GM12872 (cell line): ENCODE results near the gene FBXL7.

Experiments
- TF ChIP-seq, protein P1 (sequence below): IDR thresholded peaks from 3 replicates; pipeline ENCODE4 v1.5.1; 2011; ENCODE audit warnings: low read depth, mild to moderate bottlenecking, low read length, moderate library complexity; ENCODE audit not compliant: insufficient read depth

Gene FBXL7

GRCh38 chr5:15516486-15516885, 16.5 kb downstream of the FBXL7 start:
- TF ChIP-seq, protein P1, sequence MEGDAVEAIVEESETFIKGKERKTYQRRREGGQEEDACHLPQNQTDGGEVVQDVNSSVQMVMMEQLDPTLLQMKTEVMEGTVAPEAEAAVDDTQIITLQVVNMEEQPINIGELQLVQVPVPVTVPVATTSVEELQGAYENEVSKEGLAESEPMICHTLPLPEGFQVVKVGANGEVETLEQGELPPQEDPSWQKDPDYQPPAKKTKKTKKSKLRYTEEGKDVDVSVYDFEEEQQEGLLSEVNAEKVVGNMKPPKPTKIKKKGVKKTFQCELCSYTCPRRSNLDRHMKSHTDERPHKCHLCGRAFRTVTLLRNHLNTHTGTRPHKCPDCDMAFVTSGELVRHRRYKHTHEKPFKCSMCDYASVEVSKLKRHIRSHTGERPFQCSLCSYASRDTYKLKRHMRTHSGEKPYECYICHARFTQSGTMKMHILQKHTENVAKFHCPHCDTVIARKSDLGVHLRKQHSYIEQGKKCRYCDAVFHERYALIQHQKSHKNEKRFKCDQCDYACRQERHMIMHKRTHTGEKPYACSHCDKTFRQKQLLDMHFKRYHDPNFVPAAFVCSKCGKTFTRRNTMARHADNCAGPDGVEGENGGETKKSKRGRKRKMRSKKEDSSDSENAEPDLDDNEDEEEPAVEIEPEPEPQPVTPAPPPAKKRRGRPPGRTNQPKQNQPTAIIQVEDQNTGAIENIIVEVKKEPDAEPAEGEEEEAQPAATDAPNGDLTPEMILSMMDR: no peak

DNA sequence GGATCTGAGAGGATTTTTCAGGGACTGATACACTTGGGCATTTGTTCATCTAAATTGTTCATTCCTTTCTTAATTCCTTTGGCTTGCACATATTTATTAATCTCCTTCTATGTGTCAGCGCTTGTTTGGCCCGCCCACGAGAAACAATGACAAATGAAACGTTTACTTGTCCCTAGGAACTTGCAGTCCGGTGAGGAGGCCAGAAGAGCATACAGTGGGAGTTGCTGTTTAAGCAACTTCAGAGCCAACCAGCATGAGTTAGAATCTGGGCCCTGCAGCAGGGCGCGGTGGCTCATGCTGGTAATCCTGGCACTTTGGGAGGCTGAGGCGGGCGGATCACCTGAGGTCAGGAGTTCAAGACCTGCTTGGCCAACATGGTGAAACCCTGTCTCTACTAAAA, 18.8 kb downstream of the FBXL7 start:
- TF ChIP-seq, protein P1: no peak

- TF ChIP-seq, protein P1: no peak
These were observed 20.9 kb downstream of the FBXL7 start for GRCh38 chr5:15520856-15521255.

GRCh38 chr5:15521381-15522186, 21.6 kb downstream of the FBXL7 start:
- TF ChIP-seq, protein P1: no peak

DNA sequence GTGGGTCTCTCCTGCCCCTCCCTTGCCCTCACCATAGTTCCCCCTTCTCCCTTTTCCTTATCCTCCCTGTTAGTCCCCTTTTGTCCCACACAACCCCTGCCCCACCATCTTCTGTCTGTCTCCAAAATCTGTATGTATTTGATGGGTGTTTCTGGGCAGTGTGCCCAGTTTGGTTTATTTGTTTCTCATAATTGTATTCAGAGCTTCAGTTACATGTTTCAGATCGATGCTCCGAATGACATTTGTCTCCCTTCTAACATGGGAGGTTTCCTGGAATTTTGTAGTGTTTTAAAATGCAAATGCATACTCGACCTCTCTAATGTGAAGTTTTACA, 22.2 kb downstream of the FBXL7 start:
- TF ChIP-seq, protein P1: no peak

DNA sequence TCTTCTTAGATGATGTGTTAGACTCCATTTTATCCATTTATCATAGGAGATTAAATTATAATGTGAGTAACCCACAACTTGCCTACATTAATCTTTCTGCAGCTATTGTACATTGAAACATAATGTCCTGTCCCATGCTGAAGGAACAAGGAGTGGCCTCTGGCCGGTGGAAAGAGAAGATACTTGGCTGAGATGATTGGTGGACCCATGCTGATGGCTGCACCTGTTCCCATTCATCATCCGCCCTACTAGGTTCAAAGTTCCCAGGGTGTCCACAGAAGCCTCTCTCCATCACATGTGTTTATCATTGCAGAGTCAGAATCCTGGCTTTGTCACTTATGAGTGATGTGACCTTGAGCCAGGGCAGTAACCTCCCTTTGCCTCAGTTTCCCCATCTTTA, 24.7 kb downstream of the FBXL7 start:
- TF ChIP-seq, protein P1: no peak

DNA sequence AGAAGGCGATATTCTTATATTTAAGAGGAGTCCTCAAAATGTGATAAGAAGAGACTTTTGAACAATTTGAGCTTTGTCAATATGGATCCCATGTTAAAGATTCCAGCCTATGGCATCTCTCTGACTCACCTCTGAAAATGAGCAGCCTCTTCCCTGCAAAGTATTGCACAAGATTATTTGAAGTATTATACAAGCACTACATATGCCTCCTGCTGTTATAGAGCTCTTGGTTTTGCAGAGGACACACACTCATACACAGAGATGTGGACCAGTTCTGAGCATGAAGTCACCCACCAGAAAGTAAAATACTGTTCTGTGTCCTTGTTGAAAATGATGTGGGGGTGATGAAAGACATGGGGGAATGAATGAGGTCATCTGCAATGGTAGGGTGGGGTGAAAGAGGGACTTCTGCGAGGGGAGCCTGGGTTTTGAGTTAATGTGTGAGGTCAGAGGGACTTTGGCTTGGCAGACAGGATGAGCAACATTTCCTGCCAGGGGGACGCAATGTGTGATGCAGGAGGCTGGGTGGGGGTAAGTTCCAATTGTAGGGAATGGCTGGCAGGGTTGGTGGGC, 25.8 kb downstream of the FBXL7 start:
- TF ChIP-seq, protein P1: no peak
